ENCODE results near the gene DOCK3. TPM values are rescaled to one million over a fixed set of nuclear protein-coding genes. Genes with fewer than 3 reads are reported as not detected.

DOCK3 gene
- total and polyA plus RNA-seq, 2 of the 4 experiments (the other 2 are of a cell fraction) = under 0.01 to 0.12 TPM

- no peak overlapping the region for H3K4me2 ChIP-seq (ENCODE audit: low read depth, low read length)
- H3K14ac ChIP-seq (replicated peaks; ENCODE audit: low read depth, low read length) = no peak overlapping the region
- H3K4ac ChIP-seq (ENCODE audit: low read depth, low read length) = no peak overlapping the region
- H4K8ac ChIP-seq (ENCODE audit: low read depth in 2 of 2, low read length in 2 of 2) = no peak overlapping the region
- H2BK120ac ChIP-seq (ENCODE audit: low read depth, low read length) = no peak overlapping the region
- no peak overlapping the region for H3K56ac ChIP-seq (ENCODE audit: extremely low read depth, insufficient read depth, low read length)
- peaks cover 15 to 18% of the 10 kb centered on the region in 2 experiments; a peak in 3 of 4 replicates for H3K79me1 ChIP-seq (ENCODE audit: low read depth in 1 of 2, low read length in 2 of 2)
- H3K36me3 ChIP-seq (ENCODE audit: control insufficient read depth, insufficient read depth, low read length) = peaks cover 26% of the 10 kb centered on the region
- no peak overlapping the region for H4K91ac ChIP-seq (ENCODE audit: insufficient read depth, low read depth, low read length)
- H2BK5ac ChIP-seq (ENCODE audit: low read depth, low read length, poor library complexity, severe bottlenecking) = no peak overlapping the region
- intact Hi-C loops (cut with micrococcal nuclease) = no loop called here
- H3K4me1 ChIP-seq (ENCODE audit: control insufficient read depth, insufficient read depth, low read length) = no peaks in the 10 kb centered on the region
- POLR2A ChIA-PET (ENCODE audit: unreplicated experiment) = no interaction called here
- H3K18ac ChIP-seq (ENCODE audit: low read depth, low read length) = no peak overlapping the region
- dilution Hi-C loops (cut with HindIII; ENCODE audit: low sequenced_read_pairs, unreplicated experiment) = no loop called here
- no peak overlapping the region for H3K4me3 ChIP-seq (ENCODE audit: insufficient read depth, low read depth, low read length)
- H3K9ac ChIP-seq (ENCODE audit: low read depth, low read length) = no peak overlapping the region
- ATAC-seq (ENCODE audit: low read depth) = no peak
- H3K9me3 ChIP-seq (ENCODE audit: control insufficient read depth, insufficient read depth, low read length) = no peaks in the 10 kb centered on the region
- H4K5ac ChIP-seq (ENCODE audit: low read depth, low read length) = no peak overlapping the region
- BruUV-seq (replicated peaks) = no TSS peak
- no peak overlapping the region for H2AK9ac ChIP-seq (replicated peaks; ENCODE audit: low read depth, low read length, poor library complexity)
- in situ Hi-C loops (cut with MboI; ENCODE audit: low sequenced_read_pairs) = no loop called here
- no peak for DNase-seq
- CTCF ChIA-PET = no interaction called here
- H4K20me1 ChIP-seq (ENCODE audit: insufficient read depth, low read length) = no peaks in the 10 kb centered on the region
- no peak overlapping the region for H2BK20ac ChIP-seq (ENCODE audit: low read depth, low read length)
- H3K27me3 ChIP-seq (ENCODE audit: control insufficient read depth, insufficient read depth, low read length) = no peaks in the 10 kb centered on the region
- H2AK5ac ChIP-seq (ENCODE audit: low read depth, low read length) = no peak overlapping the region
- H2BK15ac ChIP-seq (ENCODE audit: low read depth, low read length) = no peak overlapping the region
- H3K27ac ChIP-seq (ENCODE audit: insufficient read depth, low read length) = no peak overlapping the region
- peaks cover 8% of the 10 kb centered on the region; the same call in 1 of the 2 replicates for H3K9me1 ChIP-seq (ENCODE audit: insufficient read depth, low read length)
- H2AFZ ChIP-seq (replicated peaks; ENCODE audit: low read length, poor library complexity) = no peak overlapping the region
- WGBS, 2 experiments (ENCODE audit: extremely low coverage in 2 of 2, insufficient read length in 1 of 2) = no CpG with 5 or more reads among the region's 4 CpGs
- no peak overlapping the region for H3K23ac ChIP-seq (ENCODE audit: low read depth, low read length)
- no peak for TF ChIP-seq RAD21 (IDR thresholded peaks at IDR 0.05; ENCODE audit: low read length)
- TF ChIP-seq CHD1 (IDR thresholded peaks at IDR 0.05; ENCODE audit: low read depth, low read length) = no peak
- no peak for TF ChIP-seq NFE2L2 (IDR thresholded peaks at IDR 0.05; ENCODE audit: low read depth, low read length)
- TF ChIP-seq, protein P1, sequence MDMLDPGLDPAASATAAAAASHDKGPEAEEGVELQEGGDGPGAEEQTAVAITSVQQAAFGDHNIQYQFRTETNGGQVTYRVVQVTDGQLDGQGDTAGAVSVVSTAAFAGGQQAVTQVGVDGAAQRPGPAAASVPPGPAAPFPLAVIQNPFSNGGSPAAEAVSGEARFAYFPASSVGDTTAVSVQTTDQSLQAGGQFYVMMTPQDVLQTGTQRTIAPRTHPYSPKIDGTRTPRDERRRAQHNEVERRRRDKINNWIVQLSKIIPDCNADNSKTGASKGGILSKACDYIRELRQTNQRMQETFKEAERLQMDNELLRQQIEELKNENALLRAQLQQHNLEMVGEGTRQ (IDR thresholded peaks at IDR 0.05; ENCODE audit: low read depth, low read length) = no peak
- TF ChIP-seq ELK1 (IDR thresholded peaks at IDR 0.05; ENCODE audit: borderline replicate concordance, low read depth, low read length) = no peak
- TF ChIP-seq MXI1 (IDR thresholded peaks at IDR 0.05; ENCODE audit: borderline replicate concordance, low read depth, low read length) = no peak
- no peak for TF ChIP-seq SMC3 (IDR thresholded peaks at IDR 0.05; ENCODE audit: low read depth, low read length)
- TF ChIP-seq MAZ (IDR thresholded peaks at IDR 0.05; ENCODE audit: borderline replicate concordance, low read depth, low read length) = no peak
- TF ChIP-seq POLR2A (IDR thresholded peaks at IDR 0.05; ENCODE audit: low read depth, low read length) = no peak
- no peak for TF ChIP-seq MAFK (IDR thresholded peaks at IDR 0.05; ENCODE audit: low read depth, low read length)
- TF ChIP-seq RCOR1 (IDR thresholded peaks at IDR 0.05; ENCODE audit: insufficient replicate concordance, low read length) = no peak
- TF ChIP-seq CEBPB (IDR thresholded peaks at IDR 0.05; ENCODE audit: low read depth, low read length) = no peak
- TF ChIP-seq, protein P2, sequence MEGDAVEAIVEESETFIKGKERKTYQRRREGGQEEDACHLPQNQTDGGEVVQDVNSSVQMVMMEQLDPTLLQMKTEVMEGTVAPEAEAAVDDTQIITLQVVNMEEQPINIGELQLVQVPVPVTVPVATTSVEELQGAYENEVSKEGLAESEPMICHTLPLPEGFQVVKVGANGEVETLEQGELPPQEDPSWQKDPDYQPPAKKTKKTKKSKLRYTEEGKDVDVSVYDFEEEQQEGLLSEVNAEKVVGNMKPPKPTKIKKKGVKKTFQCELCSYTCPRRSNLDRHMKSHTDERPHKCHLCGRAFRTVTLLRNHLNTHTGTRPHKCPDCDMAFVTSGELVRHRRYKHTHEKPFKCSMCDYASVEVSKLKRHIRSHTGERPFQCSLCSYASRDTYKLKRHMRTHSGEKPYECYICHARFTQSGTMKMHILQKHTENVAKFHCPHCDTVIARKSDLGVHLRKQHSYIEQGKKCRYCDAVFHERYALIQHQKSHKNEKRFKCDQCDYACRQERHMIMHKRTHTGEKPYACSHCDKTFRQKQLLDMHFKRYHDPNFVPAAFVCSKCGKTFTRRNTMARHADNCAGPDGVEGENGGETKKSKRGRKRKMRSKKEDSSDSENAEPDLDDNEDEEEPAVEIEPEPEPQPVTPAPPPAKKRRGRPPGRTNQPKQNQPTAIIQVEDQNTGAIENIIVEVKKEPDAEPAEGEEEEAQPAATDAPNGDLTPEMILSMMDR (conservative IDR thresholded peaks at IDR 0.05; ENCODE audit: low read depth, low read length) = no peak
- no peak for TF ChIP-seq RFX5 (IDR thresholded peaks at IDR 0.05; ENCODE audit: low read depth, low read length)
- no peak for TF ChIP-seq BHLHE40 (IDR thresholded peaks at IDR 0.05; ENCODE audit: low read depth, low read length)
- no peak for TF ChIP-seq FOS (IDR thresholded peaks at IDR 0.05; ENCODE audit: low read depth, low read length)
Observed at GRCh38 chr3:51401735-51402134, 727.0 kb downstream of the DOCK3 start.

Measured in IMR-90 (cell line).